ENCODE measurements around the gene ISLR. TPM values are rescaled to one million over a fixed set of nuclear protein-coding genes. Genes with fewer than 3 reads are reported as not detected.

ISLR gene
- total and polyA plus RNA-seq, 2 experiments from 2014 or later = 125 to 127 TPM

DNA sequence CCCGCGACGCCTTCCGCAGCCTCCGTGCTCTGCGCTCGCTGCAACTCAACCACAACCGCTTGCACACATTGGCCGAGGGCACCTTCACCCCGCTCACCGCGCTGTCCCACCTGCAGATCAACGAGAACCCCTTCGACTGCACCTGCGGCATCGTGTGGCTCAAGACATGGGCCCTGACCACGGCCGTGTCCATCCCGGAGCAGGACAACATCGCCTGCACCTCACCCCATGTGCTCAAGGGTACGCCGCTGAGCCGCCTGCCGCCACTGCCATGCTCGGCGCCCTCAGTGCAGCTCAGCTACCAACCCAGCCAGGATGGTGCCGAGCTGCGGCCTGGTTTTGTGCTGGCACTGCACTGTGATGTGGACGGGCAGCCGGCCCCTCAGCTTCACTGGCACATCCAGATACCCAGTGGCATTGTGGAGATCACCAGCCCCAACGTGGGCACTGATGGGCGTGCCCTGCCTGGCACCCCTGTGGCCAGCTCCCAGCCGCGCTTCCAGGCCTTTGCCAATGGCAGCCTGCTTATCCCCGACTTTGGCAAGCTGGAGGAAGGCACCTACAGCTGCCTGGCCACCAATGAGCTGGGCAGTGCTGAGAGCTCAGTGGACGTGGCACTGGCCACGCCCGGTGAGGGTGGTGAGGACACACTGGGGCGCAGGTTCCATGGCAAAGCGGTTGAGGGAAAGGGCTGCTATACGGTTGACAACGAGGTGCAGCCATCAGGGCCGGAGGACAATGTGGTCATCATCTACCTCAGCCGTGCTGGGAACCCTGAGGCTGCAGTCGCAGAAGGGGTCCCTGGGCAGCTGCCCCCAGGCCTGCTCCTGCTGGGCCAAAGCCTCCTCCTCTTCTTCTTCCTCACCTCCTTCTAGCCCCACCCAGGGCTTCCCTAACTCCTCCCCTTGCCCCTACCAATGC, 2.0 kb downstream of the ISLR start:
- Histone ChIP-seq H3K4me2 (ENCODE audit: unreplicated experiment) (no peak overlapping the region), H4K20me1 (ENCODE audit: insufficient read depth) (no peaks in the 10 kb centered on the region), H3F3A (ENCODE audit: insufficient read depth) (peaks cover 31% of the 10 kb centered on the region), H3K36me3 (ENCODE audit: low read depth) (no peaks in the 10 kb centered on the region), H3K79me2 (ENCODE audit: insufficient read depth) (peaks cover 4% of the 10 kb centered on the region; the same call in 1 of the 2 replicates), H3K9me3 (ENCODE audit: low read depth) (no peaks in the 10 kb centered on the region), H3K4me1 (ENCODE audit: insufficient read depth) (peaks cover 60% of the 10 kb centered on the region), H3K27ac (no peak overlapping the region), H3K4me3 (no peak overlapping the region), H3K9ac (no peak overlapping the region), H3K9me2 (ENCODE audit: insufficient read depth) (no peaks in the 10 kb centered on the region), H3K27me3 (replicated peaks; ENCODE audit: insufficient read depth) (no peaks in the 10 kb centered on the region), H2AFZ (no peak overlapping the region)
- 86 to 87% methylated on average over 43 to 45 of the region's 45 CpGs for WGBS, 2 experiments (ENCODE audit: low coverage in 1 of 2, low lambda C conversion rate in 2 of 2, missing lambda C conversion rate in 2 of 2)
- TF ChIP-seq EZH2phosphoT487 (IDR thresholded peaks at IDR 0.05; ENCODE audit: insufficient read depth, low read depth) (no peak), EZH2 (IDR thresholded peaks at IDR 0.05; ENCODE audit: insufficient read depth, poor library complexity, severe bottlenecking) (no peak)
- in situ Hi-C loops (cut with MboI) = no loop called here
- DNase-seq = no peak

DNA sequence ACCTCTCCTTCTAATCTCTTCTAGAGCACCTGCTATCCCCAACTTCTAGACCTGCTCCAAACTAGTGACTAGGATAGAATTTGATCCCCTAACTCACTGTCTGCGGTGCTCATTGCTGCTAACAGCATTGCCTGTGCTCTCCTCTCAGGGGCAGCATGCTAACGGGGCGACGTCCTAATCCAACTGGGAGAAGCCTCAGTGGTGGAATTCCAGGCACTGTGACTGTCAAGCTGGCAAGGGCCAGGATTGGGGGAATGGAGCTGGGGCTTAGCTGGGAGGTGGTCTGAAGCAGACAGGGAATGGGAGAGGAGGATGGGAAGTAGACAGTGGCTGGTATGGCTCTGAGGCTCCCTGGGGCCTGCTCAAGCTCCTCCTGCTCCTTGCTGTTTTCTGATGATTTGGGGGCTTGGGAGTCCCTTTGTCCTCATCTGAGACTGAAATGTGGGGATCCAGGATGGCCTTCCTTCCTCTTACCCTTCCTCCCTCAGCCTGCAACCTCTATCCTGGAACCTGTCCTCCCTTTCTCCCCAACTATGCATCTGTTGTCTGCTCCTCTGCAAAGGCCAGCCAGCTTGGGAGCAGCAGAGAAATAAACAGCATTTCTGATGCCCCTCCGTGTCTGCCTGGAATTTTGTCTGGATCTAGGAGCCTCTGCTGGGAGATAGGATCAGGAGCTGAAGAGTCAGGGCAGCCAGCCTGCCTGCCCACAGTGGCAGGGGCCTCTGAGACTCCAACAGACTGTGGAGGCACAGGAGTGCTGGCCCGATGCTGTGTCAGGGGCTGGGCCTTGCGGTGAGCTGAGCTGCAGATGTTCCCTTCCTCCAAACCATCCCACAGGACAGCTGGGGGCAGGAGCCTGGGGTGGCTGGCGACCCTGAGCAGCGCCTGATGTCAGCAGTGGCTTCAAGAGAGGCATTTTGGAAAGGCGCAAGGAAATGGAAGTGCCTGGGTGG, 3.0 kb downstream of the ISLR start:
- no peak overlapping the region for H2AFZ ChIP-seq
- no peaks in the 10 kb centered on the region for H4K20me1 ChIP-seq (ENCODE audit: insufficient read depth)
- H3K9me2 ChIP-seq (ENCODE audit: insufficient read depth) = no peaks in the 10 kb centered on the region
- peak; percentile 24 for DNase-seq
- peaks cover 31% of the 10 kb centered on the region for H3F3A ChIP-seq (ENCODE audit: insufficient read depth)
- no peak overlapping the region for H3K4me3 ChIP-seq
- no peaks in the 10 kb centered on the region for H3K27me3 ChIP-seq (replicated peaks; ENCODE audit: insufficient read depth)
- H3K36me3 ChIP-seq (ENCODE audit: low read depth) = no peaks in the 10 kb centered on the region
- TF ChIP-seq EZH2phosphoT487 (IDR thresholded peaks at IDR 0.05; ENCODE audit: insufficient read depth, low read depth) (no peak), EZH2 (IDR thresholded peaks at IDR 0.05; ENCODE audit: insufficient read depth, poor library complexity, severe bottlenecking) (no peak)
- H3K4me1 ChIP-seq (ENCODE audit: insufficient read depth) = peaks cover 64% of the 10 kb centered on the region
- H3K9me3 ChIP-seq (ENCODE audit: low read depth) = no peaks in the 10 kb centered on the region
- H3K9ac ChIP-seq = no peak overlapping the region
- in situ Hi-C loops (cut with MboI) = no loop called here
- no peak overlapping the region for H3K27ac ChIP-seq
- peaks cover 4% of the 10 kb centered on the region; the same call in 1 of the 2 replicates for H3K79me2 ChIP-seq (ENCODE audit: insufficient read depth)
- H3K4me2 ChIP-seq (ENCODE audit: unreplicated experiment) = peak overlapping the region; percentile 20
- WGBS, 2 experiments (ENCODE audit: low coverage in 1 of 2, low lambda C conversion rate in 2 of 2, missing lambda C conversion rate in 2 of 2) = 59 to 71% methylated on average over 10 of the region's 10 CpGs

DNA sequence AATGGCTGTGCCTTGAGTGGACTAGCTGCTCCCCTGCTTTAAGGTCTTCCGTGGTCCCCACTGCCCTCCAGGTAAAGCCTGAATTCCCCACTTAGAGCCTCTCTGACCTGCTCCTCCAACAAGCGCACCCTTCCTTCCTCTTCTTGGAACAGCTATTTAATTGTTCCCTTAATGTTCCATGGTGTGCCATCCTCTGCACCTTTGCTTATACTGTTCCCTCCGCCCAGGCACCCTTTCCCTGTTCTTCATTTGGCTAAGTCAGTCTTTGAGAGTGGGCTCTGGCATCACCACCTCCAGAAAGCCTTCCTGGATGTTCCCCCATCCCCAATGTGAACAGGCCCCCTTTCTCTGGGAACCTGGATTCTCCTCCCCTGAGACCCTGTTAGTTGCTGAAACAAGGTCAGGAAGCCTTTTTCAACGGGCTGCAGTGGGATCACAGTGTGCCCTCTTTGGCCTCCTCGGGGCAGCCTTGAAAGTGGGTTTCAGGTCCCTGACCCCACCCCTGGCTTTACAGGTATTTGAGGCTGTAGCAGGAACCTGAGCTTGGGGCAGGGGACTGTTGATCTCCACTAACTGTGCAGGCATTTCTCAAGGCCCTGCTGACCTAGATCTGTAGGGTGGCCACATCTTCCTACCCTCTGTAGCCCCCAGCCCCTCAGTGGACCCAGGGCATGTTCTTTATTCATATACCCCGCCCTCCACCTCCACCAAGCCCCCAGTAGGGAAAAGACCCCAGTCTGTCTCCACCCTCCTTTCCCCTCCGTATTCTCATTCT, 5.0 kb downstream of the ISLR start:
- Histone ChIP-seq H3K9ac (peak overlapping the region; percentile 53), H3K4me2 (ENCODE audit: unreplicated experiment) (peak overlapping the region; percentile 60), H3K9me2 (ENCODE audit: insufficient read depth) (no peaks in the 10 kb centered on the region), H3K79me2 (ENCODE audit: insufficient read depth) (peaks cover 4% of the 10 kb centered on the region; the same call in 1 of the 2 replicates), H3K27ac (peak overlapping the region; percentile 96), H3F3A (ENCODE audit: insufficient read depth) (peaks cover 26% of the 10 kb centered on the region), H3K27me3 (replicated peaks; ENCODE audit: insufficient read depth) (no peaks in the 10 kb centered on the region), H3K9me3 (ENCODE audit: low read depth) (no peaks in the 10 kb centered on the region), H3K36me3 (ENCODE audit: low read depth) (no peaks in the 10 kb centered on the region), H2AFZ (no peak overlapping the region), H3K4me3 (no peak overlapping the region), H3K4me1 (ENCODE audit: insufficient read depth) (peaks cover 53% of the 10 kb centered on the region), H4K20me1 (ENCODE audit: insufficient read depth) (no peaks in the 10 kb centered on the region)
- TF ChIP-seq EZH2 (IDR thresholded peaks at IDR 0.05; ENCODE audit: insufficient read depth, poor library complexity, severe bottlenecking) (no peak), EZH2phosphoT487 (IDR thresholded peaks at IDR 0.05; ENCODE audit: insufficient read depth, low read depth) (no peak)
- in situ Hi-C loops (cut with MboI) = no loop called here
- WGBS, 2 experiments (ENCODE audit: low coverage in 1 of 2, low lambda C conversion rate in 2 of 2, missing lambda C conversion rate in 2 of 2) = 89 to 92% methylated on average over 5 to 7 of the region's 7 CpGs
- no peak for DNase-seq
